Astrocyte (in vitro differentiated cells and primary cell): ENCODE results near the gene SAPCD2. TPM values are rescaled to one million over a fixed set of nuclear protein-coding genes. Genes with fewer than 3 reads are reported as not detected.
A peak's percentile ranks its signal among the peaks of the same experiment; 100 is the strongest.

Source experiments
- DNase-seq: peaks from one replicate; pipeline ENCODE4 v3.0.0-alpha.2; 2010; ENCODE audit warnings: low read depth
- FAIRE-seq: peaks from 2 replicates; lab custom pipeline; 2011; peaks lifted over from hg19 to GRCh38; lab: Jason Lieb, UNC
- H2AFZ ChIP-seq: 2 replicates; pipeline ENCODE4 v1.6.0; 2012; ENCODE audit warnings: low read depth, low read length, inconsistent platforms
- H3K27ac ChIP-seq: 2 replicates; pipeline ENCODE4 v1.5.1; 2011; ENCODE audit warnings: low read depth, low read length, inconsistent platforms
- H3K27me3 ChIP-seq: 2 replicates; pipeline ENCODE4 v1.6.0; 2011; ENCODE audit warnings: low read length, inconsistent platforms; ENCODE audit not compliant: insufficient read depth
- H3K36me3 ChIP-seq: 2 replicates; pipeline ENCODE4 v1.5.1; 2011; ENCODE audit warnings: low read length, inconsistent platforms; ENCODE audit not compliant: insufficient read depth
- H3K4me1 ChIP-seq: 2 replicates; pipeline ENCODE4 v1.5.1; 2011; ENCODE audit warnings: low read length, inconsistent platforms; ENCODE audit not compliant: insufficient read depth
- H3K4me2 ChIP-seq: 2 replicates; pipeline ENCODE4 v1.6.0; 2012; ENCODE audit warnings: low read length, inconsistent platforms
- H3K4me3 ChIP-seq: 2 replicates; pipeline ENCODE4 v1.5.1; 2011; ENCODE audit warnings: low read depth, mild to moderate bottlenecking, low read length, inconsistent platforms; ENCODE audit not compliant: insufficient read depth
- H3K79me2 ChIP-seq: 2 replicates; pipeline ENCODE4 v1.6.0; 2012; ENCODE audit warnings: mild to moderate bottlenecking, low read length, inconsistent platforms; ENCODE audit not compliant: insufficient read depth
- H3K9ac ChIP-seq: 2 replicates; pipeline ENCODE4 v1.6.0; 2012; ENCODE audit warnings: mild to moderate bottlenecking, low read length, inconsistent platforms
- H3K9me3 ChIP-seq: 2 replicates; pipeline ENCODE4 v1.5.1; 2012; ENCODE audit warnings: low read depth, mild to moderate bottlenecking, low read length, inconsistent platforms; ENCODE audit not compliant: insufficient read depth
- H4K20me1 ChIP-seq: 2 replicates; pipeline ENCODE4 v1.6.0; 2012; ENCODE audit warnings: low read length, inconsistent platforms; ENCODE audit not compliant: insufficient read depth
- H3K27ac Mint-ChIP-seq: one replicate; pipeline ENCODE4 v1.8.0; 2021; ENCODE audit warnings: mild to moderate bottlenecking, mixed read lengths; ENCODE audit not compliant: unreplicated experiment
- H3K27me3 Mint-ChIP-seq: one replicate; pipeline ENCODE4 v1.8.0; 2021; ENCODE audit warnings: low read depth, mixed read lengths; ENCODE audit not compliant: unreplicated experiment
- H3K36me3 Mint-ChIP-seq: one replicate; pipeline ENCODE4 v1.8.0; 2021; ENCODE audit warnings: low read depth, mixed read lengths; ENCODE audit not compliant: unreplicated experiment
- H3K4me1 Mint-ChIP-seq: one replicate; pipeline ENCODE4 v1.8.0; 2021; ENCODE audit warnings: low read depth, mixed read lengths; ENCODE audit not compliant: unreplicated experiment
- H3K4me3 Mint-ChIP-seq: one replicate; pipeline ENCODE4 v1.8.0; 2021; ENCODE audit warnings: mild to moderate bottlenecking, moderate library complexity, mixed read lengths; ENCODE audit not compliant: unreplicated experiment
- H3K9me3 Mint-ChIP-seq: one replicate; pipeline ENCODE4 v1.8.0; 2021; ENCODE audit warnings: mild to moderate bottlenecking, mixed read lengths; ENCODE audit not compliant: unreplicated experiment
- EZH2 ChIP-seq: IDR thresholded peaks from 2 replicates; pipeline ENCODE4 v1.6.1; 2012; ENCODE audit warnings: mild to moderate bottlenecking, low read length, inconsistent platforms; ENCODE audit not compliant: insufficient read depth
- total RNA-seq: library from RNA; stranded (reverse); gene quantifications from 2 replicates; pipeline ENCODE4 v1.2.1, GENCODE V29; 2021
- TF ChIP-seq, protein P1 (sequence below): IDR thresholded peaks from 2 replicates; pipeline ENCODE4 v1.5.1; 2011; ENCODE audit warnings: low read depth, mild to moderate bottlenecking, inconsistent platforms, low read length, moderate library complexity; ENCODE audit not compliant: insufficient read depth

Gene SAPCD2
- total RNA-seq, 1 donor from 2014 or later, result 0.43 TPM

DNA sequence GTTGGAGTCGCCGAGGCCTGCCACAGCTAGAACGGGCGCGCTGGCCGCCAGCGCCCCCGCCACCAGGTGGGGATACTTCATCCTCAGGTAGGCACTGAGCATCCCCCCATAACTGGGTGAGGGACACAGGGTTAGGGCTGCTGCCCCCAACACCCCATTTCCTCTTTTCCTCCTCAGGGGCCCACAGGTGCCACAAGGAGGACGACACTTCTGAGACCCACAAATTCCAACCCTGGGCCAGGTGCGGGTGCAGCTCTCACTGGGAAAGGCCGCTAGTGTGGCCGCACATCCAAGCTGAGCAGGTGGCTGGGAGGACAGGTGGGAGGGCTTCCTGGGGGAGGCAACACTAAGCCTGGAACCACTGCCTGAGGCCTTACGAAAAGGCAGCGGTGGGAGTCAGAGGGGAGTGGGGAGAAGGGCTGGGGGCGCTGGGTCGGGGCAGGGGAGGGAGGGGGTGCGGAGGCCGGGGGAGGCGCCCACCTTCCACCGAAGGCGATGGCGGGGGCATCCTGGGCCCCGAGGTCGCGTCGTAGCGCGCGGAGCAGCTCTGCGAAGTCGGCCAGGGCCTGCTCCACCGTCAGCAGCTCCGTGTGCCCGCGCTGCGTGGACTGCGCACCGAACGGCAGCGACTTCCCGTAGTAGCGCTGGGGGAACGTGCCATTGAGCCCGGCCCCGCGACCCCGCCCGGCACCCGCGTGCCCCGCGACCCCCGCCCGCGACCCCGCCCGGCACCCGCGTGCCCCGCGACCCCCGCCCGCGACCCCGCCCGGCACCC, 43.2 kb upstream of the SAPCD2 start:
- H3K27ac ChIP-seq, result no peak overlapping the region
- Mint-ChIP-seq H3K4me3 (peak overlapping the region; percentile 54), H3K27me3 (no peaks in the 10 kb centered on the region), H3K4me1 (no peaks in the 10 kb centered on the region), H3K36me3 (peaks cover 3% of the 10 kb centered on the region), H3K27ac (peak overlapping the region; percentile 47), H3K9me3 (no peaks in the 10 kb centered on the region)
- H3K4me2 ChIP-seq, result no peak overlapping the region
- H3K79me2 ChIP-seq, result no peaks in the 10 kb centered on the region
- H4K20me1 ChIP-seq, result no peaks in the 10 kb centered on the region
- H3K4me1 ChIP-seq, result no peaks in the 10 kb centered on the region
- no peak overlapping the region for H3K9ac ChIP-seq
- FAIRE-seq (no peak), DNase-seq (no peak)
- no peaks in the 10 kb centered on the region for H3K9me3 ChIP-seq
- no peaks in the 10 kb centered on the region for H3K36me3 ChIP-seq
- H3K4me3 ChIP-seq, result no peak overlapping the region
- TF ChIP-seq EZH2, result no peak
- TF ChIP-seq, protein P1, sequence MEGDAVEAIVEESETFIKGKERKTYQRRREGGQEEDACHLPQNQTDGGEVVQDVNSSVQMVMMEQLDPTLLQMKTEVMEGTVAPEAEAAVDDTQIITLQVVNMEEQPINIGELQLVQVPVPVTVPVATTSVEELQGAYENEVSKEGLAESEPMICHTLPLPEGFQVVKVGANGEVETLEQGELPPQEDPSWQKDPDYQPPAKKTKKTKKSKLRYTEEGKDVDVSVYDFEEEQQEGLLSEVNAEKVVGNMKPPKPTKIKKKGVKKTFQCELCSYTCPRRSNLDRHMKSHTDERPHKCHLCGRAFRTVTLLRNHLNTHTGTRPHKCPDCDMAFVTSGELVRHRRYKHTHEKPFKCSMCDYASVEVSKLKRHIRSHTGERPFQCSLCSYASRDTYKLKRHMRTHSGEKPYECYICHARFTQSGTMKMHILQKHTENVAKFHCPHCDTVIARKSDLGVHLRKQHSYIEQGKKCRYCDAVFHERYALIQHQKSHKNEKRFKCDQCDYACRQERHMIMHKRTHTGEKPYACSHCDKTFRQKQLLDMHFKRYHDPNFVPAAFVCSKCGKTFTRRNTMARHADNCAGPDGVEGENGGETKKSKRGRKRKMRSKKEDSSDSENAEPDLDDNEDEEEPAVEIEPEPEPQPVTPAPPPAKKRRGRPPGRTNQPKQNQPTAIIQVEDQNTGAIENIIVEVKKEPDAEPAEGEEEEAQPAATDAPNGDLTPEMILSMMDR, result no peak
- H2AFZ ChIP-seq, result no peak overlapping the region
- H3K27me3 ChIP-seq, result no peaks in the 10 kb centered on the region

DNA sequence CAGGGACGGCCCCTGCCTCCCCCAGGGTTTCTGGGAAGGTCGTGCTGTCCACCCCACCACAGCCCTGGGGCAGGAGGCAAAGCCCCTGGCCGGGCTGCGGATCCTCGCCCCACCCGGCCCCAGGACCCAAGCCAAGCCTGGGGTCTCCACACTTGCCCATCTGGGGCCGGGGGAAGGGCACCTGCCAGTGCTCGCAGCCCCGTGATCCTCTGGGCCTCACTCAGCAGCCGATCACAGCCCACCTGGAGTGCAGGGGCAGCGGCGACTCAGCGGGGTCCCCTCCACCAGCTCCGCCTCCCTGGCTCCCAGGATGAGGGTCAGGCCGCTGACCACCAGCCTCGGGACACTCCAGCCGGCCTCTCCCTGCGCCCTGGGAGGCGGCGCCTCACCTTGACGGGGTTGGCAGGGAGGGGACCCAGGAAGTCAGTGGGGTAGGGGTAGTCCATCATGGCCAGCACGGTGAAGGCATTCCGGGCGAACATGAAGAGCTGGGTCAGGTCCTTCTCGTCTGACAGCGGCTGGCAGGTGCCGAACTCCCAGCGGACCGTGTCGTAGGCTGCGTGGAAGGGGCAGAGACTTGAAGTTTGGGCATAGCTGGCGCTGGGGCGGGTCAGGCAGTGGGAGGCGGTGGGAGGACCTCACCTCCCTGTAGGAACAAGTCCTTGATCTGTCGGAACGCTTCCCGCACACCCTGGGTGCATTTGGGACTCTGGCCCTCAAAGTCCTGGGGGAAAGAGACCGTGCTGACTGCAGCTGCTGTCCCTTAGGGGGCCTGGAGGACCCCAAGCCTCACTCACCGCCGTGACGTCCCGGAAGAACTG, 42.4 kb upstream of the SAPCD2 start:
- no peaks in the 10 kb centered on the region for H3K27me3 ChIP-seq
- H3K79me2 ChIP-seq, result no peaks in the 10 kb centered on the region
- no peak overlapping the region for H3K27ac Mint-ChIP-seq
- H3K4me2 ChIP-seq, result no peak overlapping the region
- no peak for DNase-seq
- TF ChIP-seq, protein P1, result no peak
- no peak for TF ChIP-seq EZH2
- H3K36me3 ChIP-seq, result no peaks in the 10 kb centered on the region
- peak overlapping the region; percentile 68 for H3K4me3 Mint-ChIP-seq
- no peak overlapping the region for H2AFZ ChIP-seq
- H3K4me3 ChIP-seq, result no peak overlapping the region
- no peaks in the 10 kb centered on the region for H4K20me1 ChIP-seq
- FAIRE-seq, result no peak
- no peak overlapping the region for H3K27ac ChIP-seq
- no peaks in the 10 kb centered on the region for H3K4me1 ChIP-seq
- H3K4me1 Mint-ChIP-seq, result no peaks in the 10 kb centered on the region
- no peaks in the 10 kb centered on the region for H3K27me3 Mint-ChIP-seq
- H3K36me3 Mint-ChIP-seq, result peaks cover 2% of the 10 kb centered on the region
- H3K9me3 ChIP-seq, result no peaks in the 10 kb centered on the region
- no peaks in the 10 kb centered on the region for H3K9me3 Mint-ChIP-seq
- H3K9ac ChIP-seq, result no peak overlapping the region
